Karpas-422 (cell line): ENCODE results near the gene HEBP2. TPM values are rescaled to one million over a fixed set of nuclear protein-coding genes. Genes with fewer than 3 reads are reported as not detected.
A peak's percentile ranks its signal among the peaks of the same experiment; 100 is the strongest.

Experiments used
- DNase-seq: peaks from one replicate; pipeline ENCODE4 v3.0.0-alpha.2; 2015
- H2AFZ ChIP-seq: fragments of 200-600 bp; sonication (generic); 2 replicates; pipeline ENCODE4 v1.6.1; 2014; ENCODE audit warnings: antibody characterized with exemption, low read length, mixed read lengths
- H3K27ac ChIP-seq: fragments of 200-600 bp; sonication (generic); 2 replicates; pipeline ENCODE4 v1.5.1; 2014; ENCODE audit warnings: mild to moderate bottlenecking, low read length, moderate library complexity
- H3K27me3 ChIP-seq: fragments of 200-600 bp; sonication (generic); 2 replicates; pipeline ENCODE4 v1.6.1; 2014; ENCODE audit warnings: low read length, mixed read lengths
- H3K36me3 ChIP-seq: fragments of 200-600 bp; sonication (generic); 2 replicates; pipeline ENCODE4 v1.6.1; 2014; ENCODE audit warnings: low read length, mixed read lengths; ENCODE audit not compliant: insufficient read depth
- H3K4me1 ChIP-seq: fragments of 200-600 bp; sonication (generic); 2 replicates; pipeline ENCODE4 v1.6.1; 2014; ENCODE audit warnings: mild to moderate bottlenecking, low read length, mixed read lengths
- H3K4me2 ChIP-seq: fragments of 200-600 bp; sonication (generic); 2 replicates; pipeline ENCODE4 v1.6.1; 2014; ENCODE audit warnings: low read length, low read depth, mild to moderate bottlenecking; ENCODE audit not compliant: poor library complexity, severe bottlenecking
- H3K4me3 ChIP-seq: fragments of 200-600 bp; sonication (generic); 2 replicates; pipeline ENCODE4 v1.5.1; 2014; ENCODE audit warnings: mild to moderate bottlenecking, antibody characterized with exemption, low read length, mixed read lengths
- H3K79me2 ChIP-seq: fragments of 200-600 bp; sonication (generic); 2 replicates; pipeline ENCODE4 v1.6.1; 2014; ENCODE audit warnings: mild to moderate bottlenecking, low read length, mixed read lengths
- H3K9ac ChIP-seq: fragments of 200-600 bp; sonication (generic); 2 replicates; pipeline ENCODE4 v1.6.0; 2014; ENCODE audit warnings: low read length
- H3K9me2 ChIP-seq: fragments of 200-600 bp; sonication (generic), shearing (Covaris generic); replicated peaks from 2 replicates; pipeline ENCODE4 v1.6.0; 2014; ENCODE audit warnings: mild to moderate bottlenecking, low read length, moderate library complexity; ENCODE audit not compliant: insufficient read depth
- H3K9me3 ChIP-seq: fragments of 300-700, 200-600 bp; sonication (generic); 2 replicates; pipeline ENCODE4 v1.6.1; 2014; ENCODE audit warnings: low read length, mixed read lengths
- H4K20me1 ChIP-seq: fragments of 200-600 bp; sonication (generic); 2 replicates; pipeline ENCODE4 v1.6.1; 2014; ENCODE audit warnings: mild to moderate bottlenecking, antibody characterized with exemption, low read length, low read depth; ENCODE audit not compliant: insufficient read depth
- total RNA-seq: library from RNA; depleted of rRNA; stranded (reverse); fragments of >200 nt; shearing (Covaris generic); gene quantifications from 2 replicates; pipeline ENCODE4 v1.2.3, GENCODE V29; 2014; ENCODE audit warnings: low replicate concordance

The HEBP2 gene
- total RNA-seq, 1 experiment from 2014 or later: 41.9 TPM

DNA sequence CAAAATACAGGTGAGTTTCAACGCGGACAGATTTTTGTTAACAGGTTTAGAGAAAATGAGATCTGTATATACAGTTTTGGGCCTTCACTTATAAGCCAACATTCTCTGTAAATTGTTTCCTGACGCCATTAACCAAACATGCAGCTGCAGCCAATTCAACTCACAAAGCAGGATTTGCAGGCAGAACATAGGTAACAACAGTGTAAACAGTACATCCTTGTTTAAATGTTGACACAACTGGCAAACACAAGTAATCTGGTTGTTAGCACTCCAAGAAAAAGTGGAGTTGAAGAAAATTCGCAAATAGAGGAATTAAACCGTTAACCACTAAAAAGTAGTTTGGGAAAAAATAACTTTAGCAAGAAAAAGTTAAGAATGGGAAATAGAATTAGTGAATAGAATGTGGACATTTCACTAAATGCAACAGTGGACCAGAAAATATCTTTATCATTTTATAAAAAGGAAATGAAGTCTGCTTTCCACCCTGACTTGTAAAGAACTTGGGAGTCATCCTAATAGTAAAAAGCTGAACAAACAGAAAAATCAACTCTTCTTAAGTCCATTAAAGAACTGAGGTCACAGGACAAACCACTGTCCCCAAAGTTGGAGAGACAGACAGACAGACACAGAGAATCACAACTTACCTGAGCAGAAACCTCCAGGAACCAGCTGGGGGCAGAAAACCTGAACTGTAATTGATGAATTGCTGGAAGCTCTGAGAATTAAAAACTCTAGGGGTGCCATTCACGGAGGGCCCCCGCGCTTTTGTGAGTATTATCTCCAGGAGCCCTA, 16.2 kb upstream of the HEBP2 start:
- no peak overlapping the region for H3K9ac ChIP-seq
- no peaks in the 10 kb centered on the region for H3K27me3 ChIP-seq
- no peaks in the 10 kb centered on the region for H3K79me2 ChIP-seq
- H3K9me3 ChIP-seq: no peaks in the 10 kb centered on the region
- H3K4me3 ChIP-seq: no peak overlapping the region
- H3K4me2 ChIP-seq: no peak overlapping the region
- no peak for DNase-seq
- no peak overlapping the region for H3K27ac ChIP-seq
- H3K9me2 ChIP-seq: no peaks in the 10 kb centered on the region
- no peak overlapping the region for H2AFZ ChIP-seq
- H3K36me3 ChIP-seq: no peaks in the 10 kb centered on the region
- no peaks in the 10 kb centered on the region for H4K20me1 ChIP-seq
- no peaks in the 10 kb centered on the region for H3K4me1 ChIP-seq

DNA sequence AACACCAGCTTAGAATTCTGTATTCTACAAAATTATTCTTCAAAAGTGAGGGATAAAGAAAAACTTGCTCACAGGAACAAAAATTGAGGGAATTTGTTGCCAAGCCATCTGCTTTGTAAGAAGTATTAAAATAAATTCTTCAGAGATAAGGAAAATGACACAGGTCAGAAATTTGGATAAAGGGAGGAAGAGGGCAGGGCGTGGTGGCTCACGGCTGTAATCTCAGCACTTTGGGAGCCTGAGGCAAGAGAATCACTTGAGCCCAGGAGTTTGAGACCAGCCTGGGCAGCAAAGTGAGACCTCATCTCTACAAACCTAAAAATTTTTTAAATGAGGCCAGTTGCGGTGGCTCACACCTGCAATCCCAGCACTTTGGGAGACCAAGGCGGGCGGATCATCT, 14.5 kb upstream of the HEBP2 start:
- peaks cover 2% of the 10 kb centered on the region; the same call in 1 of the 2 replicates for H3K4me1 ChIP-seq

DNA sequence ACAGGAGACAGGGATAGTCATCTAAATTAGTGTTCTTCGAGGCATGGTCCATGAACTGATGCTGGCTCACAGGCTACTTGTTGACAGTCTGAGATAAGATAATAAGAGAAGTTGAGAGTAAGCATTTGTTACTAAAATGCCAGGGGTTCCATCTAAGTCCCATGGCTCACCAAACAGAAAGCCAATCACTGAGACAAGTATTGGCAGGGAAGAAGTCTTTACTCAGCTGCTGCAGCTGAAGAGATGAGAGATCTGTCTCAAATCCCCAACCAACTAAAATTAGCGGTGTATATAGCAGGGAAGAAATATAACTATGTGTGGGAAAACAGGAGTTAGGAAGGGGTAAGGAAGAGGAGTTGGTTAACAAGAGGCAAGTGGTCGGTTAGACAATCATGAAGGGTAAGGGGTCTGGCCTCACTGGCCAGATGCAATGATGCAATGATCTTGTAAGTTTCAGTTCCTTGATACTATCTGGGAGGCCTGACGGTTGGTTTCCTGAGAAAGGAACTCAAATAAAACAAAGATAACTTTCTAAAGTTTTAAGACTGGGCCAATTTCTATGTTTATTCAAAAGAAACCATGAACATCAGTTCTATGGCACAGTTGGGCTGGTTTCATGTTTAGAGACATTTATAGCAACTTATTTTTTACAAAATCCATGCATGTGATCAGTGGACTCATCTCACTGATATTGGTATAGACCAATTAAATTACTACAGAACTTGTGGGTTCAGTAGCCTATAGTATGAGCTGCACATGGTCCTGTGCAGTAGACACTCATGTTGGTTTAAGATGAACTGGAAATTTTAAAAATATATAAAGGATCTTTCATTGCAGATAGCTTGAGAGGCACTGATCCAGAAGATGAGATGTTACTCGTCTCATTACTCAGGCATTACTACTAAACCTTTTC, 9.9 kb upstream of the HEBP2 start:
- Histone ChIP-seq H3K27me3 (no peaks in the 10 kb centered on the region), H3K9ac (no peak overlapping the region), H3K27ac (no peak overlapping the region), H3K4me3 (no peak overlapping the region), H2AFZ (no peak overlapping the region), H4K20me1 (no peaks in the 10 kb centered on the region), H3K79me2 (no peaks in the 10 kb centered on the region), H3K4me2 (no peak overlapping the region), H3K4me1 (peaks cover 2% of the 10 kb centered on the region; the same call in 1 of the 2 replicates), H3K36me3 (no peaks in the 10 kb centered on the region), H3K9me2 (no peaks in the 10 kb centered on the region), H3K9me3 (no peaks in the 10 kb centered on the region)
- peak; percentile 45 for DNase-seq

More for the DNA sequence above, 14.5 kb upstream of the HEBP2 start:
- H3K9me3 ChIP-seq: no peaks in the 10 kb centered on the region
- H2AFZ ChIP-seq: no peak overlapping the region
- H3K27ac ChIP-seq: no peak overlapping the region
- no peaks in the 10 kb centered on the region for H3K36me3 ChIP-seq
- H3K4me2 ChIP-seq: no peak overlapping the region
- H4K20me1 ChIP-seq: no peaks in the 10 kb centered on the region
- no peak overlapping the region for H3K9ac ChIP-seq
- H3K79me2 ChIP-seq: no peaks in the 10 kb centered on the region
- no peak overlapping the region for H3K4me3 ChIP-seq
- no peaks in the 10 kb centered on the region for H3K27me3 ChIP-seq
- H3K9me2 ChIP-seq: no peaks in the 10 kb centered on the region
- no peak for DNase-seq

DNA sequence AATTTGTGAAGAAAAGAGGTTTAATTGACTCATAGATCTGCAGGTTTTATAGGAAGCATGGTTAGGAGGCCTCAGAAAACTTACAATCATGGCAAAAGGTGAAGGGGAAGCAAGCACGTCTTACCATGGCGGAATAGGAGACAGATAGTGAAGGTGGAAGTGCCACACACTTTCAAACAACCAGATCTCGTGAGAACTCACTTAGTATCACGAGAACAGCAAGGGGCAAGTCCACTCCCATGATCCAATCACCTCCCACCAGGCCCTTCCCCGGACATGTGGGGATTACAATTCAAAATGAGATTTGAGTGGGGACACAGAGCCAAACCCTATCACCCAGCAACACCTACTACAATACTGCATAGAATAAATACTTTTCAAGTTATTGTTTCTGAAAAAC, 7.3 kb upstream of the HEBP2 start:
- no peak overlapping the region for H2AFZ ChIP-seq
- peaks cover 2% of the 10 kb centered on the region; the same call in 1 of the 2 replicates for H3K4me1 ChIP-seq
- no peak for DNase-seq
- no peaks in the 10 kb centered on the region for H3K79me2 ChIP-seq
- H3K9ac ChIP-seq: no peak overlapping the region
- H3K9me2 ChIP-seq: no peaks in the 10 kb centered on the region
- H3K4me2 ChIP-seq: no peak overlapping the region
- H3K4me3 ChIP-seq: no peak overlapping the region
- H3K36me3 ChIP-seq: no peaks in the 10 kb centered on the region
- H3K9me3 ChIP-seq: no peaks in the 10 kb centered on the region
- no peaks in the 10 kb centered on the region for H3K27me3 ChIP-seq
- no peaks in the 10 kb centered on the region for H4K20me1 ChIP-seq
- no peak overlapping the region for H3K27ac ChIP-seq

DNA sequence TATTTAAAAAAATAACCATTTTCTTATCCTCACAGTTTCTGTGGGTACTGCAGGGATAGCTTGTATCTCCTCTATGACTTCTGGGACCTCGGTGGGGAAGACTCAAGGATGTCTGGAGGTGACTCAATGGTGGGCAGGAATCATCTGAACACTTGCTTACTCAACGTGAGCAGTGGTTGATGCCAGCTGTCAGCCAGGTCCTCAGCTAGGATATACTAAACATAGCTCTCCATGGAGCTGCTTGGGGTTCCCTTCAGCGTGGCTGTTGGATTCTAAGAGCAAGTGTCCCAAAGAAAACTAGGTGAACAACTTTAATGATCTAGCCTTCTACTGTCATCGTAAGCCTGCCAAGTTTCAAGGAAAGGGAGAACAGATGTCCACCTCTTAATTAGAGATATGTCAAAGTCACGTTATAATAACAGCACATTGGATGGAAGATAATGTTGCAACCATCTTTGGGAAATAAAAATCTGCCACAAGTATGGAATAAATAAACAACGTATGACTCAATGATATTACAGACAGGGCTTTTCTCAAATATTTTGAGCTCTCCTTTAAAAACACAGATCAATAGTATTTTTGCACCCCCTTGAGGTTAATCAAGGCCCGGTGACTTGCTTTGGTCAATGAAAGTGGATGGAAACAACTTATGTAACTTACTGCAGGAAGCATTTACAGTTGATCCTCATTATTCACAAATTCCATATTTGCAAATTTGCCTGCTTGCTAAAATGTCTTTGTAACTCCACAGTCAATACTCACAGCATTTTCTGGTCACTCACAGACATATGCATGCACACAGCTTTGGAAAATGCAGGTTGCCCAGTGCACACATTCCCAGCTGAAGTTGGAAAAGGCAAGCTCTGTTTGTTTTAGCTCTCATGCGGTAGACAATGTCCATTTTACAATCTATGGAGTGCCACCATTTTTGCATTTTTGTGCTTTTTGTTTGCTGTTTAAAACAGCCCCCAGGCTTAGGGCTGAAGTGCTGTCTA, 6.6 kb upstream of the HEBP2 start:
- Histone ChIP-seq H3K27me3 (no peaks in the 10 kb centered on the region), H2AFZ (no peak overlapping the region), H3K9ac (no peak overlapping the region), H3K27ac (no peak overlapping the region), H3K4me3 (no peak overlapping the region), H3K4me2 (no peak overlapping the region), H3K36me3 (no peaks in the 10 kb centered on the region), H3K4me1 (peaks cover 2% of the 10 kb centered on the region; the same call in 1 of the 2 replicates), H3K9me2 (no peaks in the 10 kb centered on the region), H3K9me3 (no peaks in the 10 kb centered on the region), H3K79me2 (no peaks in the 10 kb centered on the region), H4K20me1 (no peaks in the 10 kb centered on the region)
- no peak for DNase-seq

DNA sequence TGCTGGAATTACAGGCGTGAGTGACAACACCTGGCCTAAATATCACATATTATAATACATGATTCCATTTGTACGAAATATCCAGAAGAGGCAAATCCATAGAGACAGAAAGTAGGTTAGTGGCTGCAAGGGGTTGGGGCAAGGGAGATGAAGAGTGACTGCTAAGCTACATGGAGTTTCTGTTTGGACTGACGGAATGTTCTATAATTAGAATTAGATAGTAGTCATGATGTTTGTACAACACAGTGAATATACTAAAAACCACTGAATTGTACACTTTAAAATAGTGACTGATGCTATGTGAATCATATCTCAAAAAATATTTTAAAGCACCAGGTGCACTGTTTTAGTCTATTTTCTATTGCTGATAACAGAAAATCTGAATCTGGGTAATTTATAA, 3.7 kb upstream of the HEBP2 start:
- Histone ChIP-seq H3K27me3 (no peaks in the 10 kb centered on the region), H2AFZ (no peak overlapping the region), H3K4me1 (peaks cover 13% of the 10 kb centered on the region), H3K36me3 (no peaks in the 10 kb centered on the region), H4K20me1 (no peaks in the 10 kb centered on the region), H3K9me3 (no peaks in the 10 kb centered on the region), H3K79me2 (peaks cover 8% of the 10 kb centered on the region; the same call in 1 of the 2 replicates), H3K27ac (no peak overlapping the region), H3K9ac (no peak overlapping the region), H3K4me3 (no peak overlapping the region), H3K4me2 (no peak overlapping the region), H3K9me2 (no peaks in the 10 kb centered on the region)
- DNase-seq: no peak

DNA sequence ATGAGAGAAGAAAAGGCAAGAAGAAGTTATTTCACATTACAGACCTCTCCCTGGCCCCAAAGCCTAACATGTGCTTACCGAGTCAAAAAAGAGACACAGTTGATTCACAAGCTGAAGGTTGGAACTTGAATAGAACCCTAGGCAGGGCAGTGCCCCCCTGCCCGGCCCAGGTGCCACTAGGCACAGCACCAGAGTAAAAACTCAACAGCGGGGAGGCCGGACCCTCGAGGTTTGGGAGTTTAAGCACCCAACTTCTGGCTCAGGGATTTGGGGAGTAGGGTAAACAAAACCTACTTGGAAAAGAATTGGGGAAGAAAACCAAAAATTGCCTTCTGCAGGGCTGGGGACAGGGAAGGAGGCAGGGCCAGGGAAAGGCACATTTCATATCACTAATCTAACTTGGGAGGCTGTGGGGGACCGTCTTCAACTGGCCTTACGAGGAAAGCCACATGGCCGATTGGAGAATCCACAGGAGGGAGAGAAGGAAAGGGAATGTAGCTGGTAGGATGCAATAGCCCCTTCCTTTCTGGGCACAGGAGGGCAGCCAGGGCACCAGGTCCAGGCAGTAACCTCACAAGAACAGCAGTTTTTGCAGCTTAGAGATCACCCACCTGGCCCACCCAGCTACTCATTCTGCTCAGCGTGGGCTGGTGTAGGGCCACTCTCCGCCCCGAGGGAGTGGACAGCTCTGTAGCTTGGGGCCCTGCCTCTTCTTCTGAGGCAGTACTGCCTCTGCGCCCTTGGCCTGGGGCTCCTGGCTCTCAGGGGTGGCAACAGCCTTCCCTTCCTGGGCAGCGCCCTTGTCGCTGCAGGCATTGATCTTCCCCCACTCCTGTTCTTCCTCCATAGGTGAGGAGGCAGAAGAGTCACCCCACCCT, 1.8 kb upstream of the HEBP2 start:
- H2AFZ ChIP-seq: no peak overlapping the region
- DNase-seq: no peak
- H3K9ac ChIP-seq: no peak overlapping the region
- peaks cover 10% of the 10 kb centered on the region; the same call in 1 of the 2 replicates for H3K79me2 ChIP-seq
- H3K9me2 ChIP-seq: no peaks in the 10 kb centered on the region
- H3K27ac ChIP-seq: no peak overlapping the region
- H3K4me2 ChIP-seq: no peak overlapping the region
- H3K9me3 ChIP-seq: no peaks in the 10 kb centered on the region
- H3K4me1 ChIP-seq: peaks cover 20% of the 10 kb centered on the region
- peaks cover 12% of the 10 kb centered on the region; the same call in 1 of the 2 replicates for H3K36me3 ChIP-seq
- H3K27me3 ChIP-seq: no peaks in the 10 kb centered on the region
- H3K4me3 ChIP-seq: no peak overlapping the region
- H4K20me1 ChIP-seq: no peaks in the 10 kb centered on the region
